Panc1 (cell line): Measurements from ENCODE around the gene DOP1A. TPM values are rescaled to one million over a fixed set of nuclear protein-coding genes. Genes with fewer than 3 reads are reported as not detected.

Source experiments
- ATAC-seq: fragments of 200-7000 bp; cut with Tn5 transposase; 2 replicates; pipeline ENCODE4 v1.9.1; 2020; ENCODE audit warnings: mild to moderate bottlenecking, moderate library complexity
- BruUV-seq: library from RNA; stranded (reverse); fragments of 400-500 nt; replicated peaks from 2 replicates; lab custom pipeline; 2021; lab: Mats Ljungman, UMichigan
- CTCF ChIA-PET: fragments of 300-600 bp; sonication (Branson Sonifier 250); formaldehyde crosslinking; loops from one replicate; lab custom pipeline; 2022; ENCODE audit warnings: antibody characterized with exemption; lab: Charles Lee
- POLR2A ChIA-PET: fragments of 300-600 bp; sonication (Branson Sonifier 250); formaldehyde crosslinking; loops from one replicate; lab custom pipeline; 2022; ENCODE audit warnings: antibody characterized with exemption; lab: Charles Lee
- DNase-seq: peaks from one replicate; pipeline ENCODE4 v3.0.0-alpha.2; 2010; ENCODE audit warnings: low read depth, low spot score
- H3K27ac ChIP-seq: 2 replicates; pipeline ENCODE4 v1.5.1; 2011; ENCODE audit warnings: mild to moderate bottlenecking, low read length, inconsistent platforms
- H3K27me3 ChIP-seq: fragments of 200-500 bp; sonication (Bioruptor generic); 2 replicates; pipeline ENCODE4 v1.6.0; 2014; ENCODE audit warnings: low read length, inconsistent platforms; ENCODE audit not compliant: control insufficient read depth, insufficient read depth
- H3K36me3 ChIP-seq: fragments of 200-500 bp; sonication (Bioruptor generic); 2 replicates; pipeline ENCODE4 v1.5.1; 2014; ENCODE audit warnings: inconsistent platforms, mild to moderate bottlenecking, low read length, moderate library complexity; ENCODE audit not compliant: control insufficient read depth, insufficient read depth
- H3K4me1 ChIP-seq: 2 replicates; pipeline ENCODE4 v1.5.1; 2011; ENCODE audit warnings: inconsistent platforms, mild to moderate bottlenecking, low read length, moderate library complexity; ENCODE audit not compliant: control insufficient read depth, insufficient read depth
- H3K4me3 ChIP-seq, 2 experiments: 2 replicates each; pipeline ENCODE4 v1.5.1; 2011 to 2012; ENCODE audit warnings: low read depth in 2 of 2, low read length in 2 of 2, mild to moderate bottlenecking in 2 of 2, inconsistent platforms in 1 of 2, moderate library complexity in 1 of 2
- H3K9me3 ChIP-seq: fragments of 200-500 bp; sonication (Bioruptor generic); 2 replicates; pipeline ENCODE4 v1.5.1; 2014; ENCODE audit warnings: low read depth, mild to moderate bottlenecking, inconsistent platforms, low read length, moderate library complexity; ENCODE audit not compliant: control insufficient read depth, insufficient read depth
- CTCF ChIP-seq: fragments of 450-650 bp; IDR thresholded peaks from 2 replicates; pipeline ENCODE4 v1.5.1; 2017; ENCODE audit warnings: mild to moderate bottlenecking
- POLR2AphosphoS5 ChIP-seq: IDR thresholded peaks from 2 replicates; pipeline ENCODE4 v1.6.1; 2012; ENCODE audit warnings: mild to moderate bottlenecking, low read depth, low read length, moderate library complexity
- REST ChIP-seq, 2 experiments: IDR thresholded peaks; 2 replicates each; pipeline ENCODE4 v1.6.1; 2011 to 2012; ENCODE audit warnings: low read depth in 2 of 2, control low read depth in 1 of 2, low read length in 1 of 2, mild to moderate bottlenecking in 1 of 2, moderate library complexity in 1 of 2; ENCODE audit not compliant: insufficient read depth in 1 of 2
- SIN3A ChIP-seq: IDR thresholded peaks from 2 replicates; pipeline ENCODE4 v1.6.1; 2012; ENCODE audit warnings: low read depth, mild to moderate bottlenecking, low read length, moderate library complexity, borderline replicate concordance; ENCODE audit not compliant: insufficient read depth
- TCF7L2 ChIP-seq: IDR thresholded peaks from 2 replicates; pipeline ENCODE4 v1.6.1; 2011; ENCODE audit warnings: mild to moderate bottlenecking, low read depth, low read length, inconsistent platforms
- in situ Hi-C: cut with HindIII; loops from 2 replicates; pipeline ENCODE4 v1.10.0; 2016; ENCODE audit warnings: low sequenced_read_pairs, low pct_unique_long_range_greater_than_20kb
- intact Hi-C: fragments of 100-400 bp; cut with micrococcal nuclease; formaldehyde crosslinking; loops from one replicate; pipeline ENCODE4 v1.10.0; 2022; ENCODE audit not compliant: unreplicated experiment
- total RNA-seq: library from RNA; stranded (reverse); gene quantifications from one replicate; pipeline ENCODE4 v1.2.1, GENCODE V29; 2021; ENCODE audit not compliant: unreplicated experiment

The DOP1A gene
- total RNA-seq, 1 experiment from 2014 or later: 13.4 TPM

GRCh38 chr6:83053678-83054077, 13.8 kb upstream of the DOP1A start:
- Histone ChIP-seq H3K36me3 (peaks cover 3% of the 10 kb centered on the region; the same call in 1 of the 2 replicates), H3K27me3 (no peaks in the 10 kb centered on the region), H3K4me3 (no peak overlapping the region), H3K9me3 (no peaks in the 10 kb centered on the region), H3K4me1 (peaks cover 7% of the 10 kb centered on the region), H3K27ac (no peak overlapping the region)
- intact Hi-C loops (loop anchor here (2.0 to 10.0 kb wide), 2 partner anchors 689 to 801 kb away; partner anchors contain the start of gene TPBG), in situ Hi-C loops (no loop called here)
- no peak for ATAC-seq
- ChIA-PET CTCF (interaction anchor here (1.2 kb wide), 1 partner anchor 783 kb away, joined by 3 read pairs; no protein-coding TSS in a partner anchor), POLR2A (no interaction called here)
- TF ChIP-seq POLR2AphosphoS5 (no peak), SIN3A (no peak), TCF7L2 (no peak), REST (IDR thresholded peaks at IDR 0.05; ENCODE audit: insufficient read depth in 1 of 2, low read depth in 2 of 2, low read length in 1 of 2) (no peak), CTCF (no peak)
- BruUV-seq: no TSS peak
- no peak for DNase-seq

GRCh38 chr6:83055366-83055964, 12.0 kb upstream of the DOP1A start:
- intact Hi-C loops (loop anchor here (2.0 to 10.0 kb wide), 3 partner anchors 691 to 803 kb away; partner anchors contain the start of gene TPBG), in situ Hi-C loops (no loop called here)
- peaks cover 3% of the 10 kb centered on the region; the same call in 1 of the 2 replicates for H3K36me3 ChIP-seq
- no peaks in the 10 kb centered on the region for H3K27me3 ChIP-seq
- ChIA-PET POLR2A (no interaction called here), CTCF (interaction anchor here (1.0 kb wide), 1 partner anchor 10 kb away, joined by 4 read pairs; the partner anchor contains the start of gene UBE3D)
- BruUV-seq: no TSS peak
- H3K9me3 ChIP-seq: no peaks in the 10 kb centered on the region
- ATAC-seq (no peak), DNase-seq (no peak)
- TF ChIP-seq REST (IDR thresholded peaks at IDR 0.05; ENCODE audit: insufficient read depth in 1 of 2, low read depth in 2 of 2, low read length in 1 of 2) (no peak), CTCF (peak; percentile 83)
- no peak overlapping the region for H3K4me3 ChIP-seq
- no peak overlapping the region; the same call in 1 of the 2 replicates for H3K27ac ChIP-seq
- peaks cover 7% of the 10 kb centered on the region for H3K4me1 ChIP-seq
